HG03342 (cell line): ENCODE data around the gene NHEJ1.

Source experiments
- ATAC-seq: cut with Tn5 transposase; IDR thresholded peaks from one replicate; pipeline ENCODE4 v1.9.1; 2021; ENCODE audit warnings: mild to moderate bottlenecking, moderate library complexity; ENCODE audit not compliant: unreplicated experiment

Gene NHEJ1

GRCh38 chr2:219125225-219125885 lies 35.3 kb downstream of the NHEJ1 start:
- no peak for ATAC-seq

- no peak for ATAC-seq
These were observed 36.1 kb downstream of the NHEJ1 start for GRCh38 chr2:219124381-219125110.

GRCh38 chr2:219123356-219124135 lies 37.1 kb downstream of the NHEJ1 start:
- no peak for ATAC-seq

GRCh38 chr2:219122202-219122980 lies 38.2 kb downstream of the NHEJ1 start:
- no peak for ATAC-seq

- no peak for ATAC-seq
These were observed 40.5 kb downstream of the NHEJ1 start for GRCh38 chr2:219120082-219120481.

GRCh38 chr2:219119422-219120043 lies 41.1 kb downstream of the NHEJ1 start:
- ATAC-seq, result no peak

GRCh38 chr2:219118504-219118903 lies 42.1 kb downstream of the NHEJ1 start:
- no peak for ATAC-seq

- ATAC-seq, result no peak
These were observed 43.6 kb downstream of the NHEJ1 start for GRCh38 chr2:219116776-219117646.

GRCh38 chr2:219112651-219113338 lies 47.8 kb downstream of the NHEJ1 start:
- ATAC-seq, result no peak

- ATAC-seq, result no peak
These were observed 48.6 kb downstream of the NHEJ1 start for GRCh38 chr2:219112062-219112406.

GRCh38 chr2:219111375-219112061 lies 49.1 kb downstream of the NHEJ1 start:
- no peak for ATAC-seq

GRCh38 chr2:219109471-219109870 lies 51.1 kb downstream of the NHEJ1 start:
- no peak for ATAC-seq

GRCh38 chr2:219107758-219108157 lies 52.9 kb downstream of the NHEJ1 start:
- ATAC-seq, result no peak

- ATAC-seq, result no peak
These were observed 54.4 kb downstream of the NHEJ1 start for GRCh38 chr2:219106251-219106650.

- ATAC-seq, result peak; percentile 68
These were observed 56.2 kb downstream of the NHEJ1 start for GRCh38 chr2:219104107-219105035.

- ATAC-seq, result no peak
These were observed 61.3 kb downstream of the NHEJ1 start for GRCh38 chr2:219099329-219099728.

GRCh38 chr2:219095406-219095935 lies 65.1 kb downstream of the NHEJ1 start:
- ATAC-seq, result no peak
